HL-60 (cell line): Measurements from ENCODE around the gene MAS1.

Experiments
- CTCF ChIP-seq: IDR thresholded peaks from one replicate; pipeline ENCODE4 v1.5.1; 2011; ENCODE audit warnings: low read length, control low read depth, inconsistent platforms; ENCODE audit not compliant: insufficient read depth
- GABPA ChIP-seq: IDR thresholded peaks from 2 replicates; pipeline ENCODE4 v1.6.1; 2012; ENCODE audit warnings: low read depth
- POLR2AphosphoS5 ChIP-seq: IDR thresholded peaks from 2 replicates; pipeline ENCODE4 v1.6.1; 2012; ENCODE audit warnings: low read depth
- REST ChIP-seq: IDR thresholded peaks from 2 replicates; pipeline ENCODE4 v1.6.1; 2012; ENCODE audit warnings: low read depth; ENCODE audit not compliant: insufficient replicate concordance

- no peak for TF ChIP-seq CTCF
- no peak for TF ChIP-seq POLR2AphosphoS5
- TF ChIP-seq REST, result no peak
- no peak for TF ChIP-seq GABPA
Measured at GRCh38 chr6:159929819-159930218, 39.0 kb downstream of the MAS1 start.
